ENCODE results near the gene CENPX.

- no peak for TF ChIP-seq CTCF (IDR thresholded peaks at IDR 0.05; ENCODE audit: poor library complexity)
- no peak for TF ChIP-seq EZH2phosphoT487 (IDR thresholded peaks at IDR 0.05; ENCODE audit: low read depth, severe bottlenecking, unreplicated experiment)
Observed at GRCh38 chr17:81978524-81979298, 44.0 kb downstream of the CENPX start.
